GM21528 (cell line): ENCODE measurements around the gene TBCD.
"Not testable (repeated sequence)": the region's sequence is repeated elsewhere in the genome, so short reads cannot be mapped to it uniquely, and the experiment has no call there.

Source experiments
- ATAC-seq: cut with Tn5 transposase; IDR thresholded peaks from one replicate; pipeline ENCODE4 v1.9.1; 2021; ENCODE audit warnings: mild to moderate bottlenecking, moderate library complexity; ENCODE audit not compliant: unreplicated experiment, low FRiP score

TBCD gene

DNA sequence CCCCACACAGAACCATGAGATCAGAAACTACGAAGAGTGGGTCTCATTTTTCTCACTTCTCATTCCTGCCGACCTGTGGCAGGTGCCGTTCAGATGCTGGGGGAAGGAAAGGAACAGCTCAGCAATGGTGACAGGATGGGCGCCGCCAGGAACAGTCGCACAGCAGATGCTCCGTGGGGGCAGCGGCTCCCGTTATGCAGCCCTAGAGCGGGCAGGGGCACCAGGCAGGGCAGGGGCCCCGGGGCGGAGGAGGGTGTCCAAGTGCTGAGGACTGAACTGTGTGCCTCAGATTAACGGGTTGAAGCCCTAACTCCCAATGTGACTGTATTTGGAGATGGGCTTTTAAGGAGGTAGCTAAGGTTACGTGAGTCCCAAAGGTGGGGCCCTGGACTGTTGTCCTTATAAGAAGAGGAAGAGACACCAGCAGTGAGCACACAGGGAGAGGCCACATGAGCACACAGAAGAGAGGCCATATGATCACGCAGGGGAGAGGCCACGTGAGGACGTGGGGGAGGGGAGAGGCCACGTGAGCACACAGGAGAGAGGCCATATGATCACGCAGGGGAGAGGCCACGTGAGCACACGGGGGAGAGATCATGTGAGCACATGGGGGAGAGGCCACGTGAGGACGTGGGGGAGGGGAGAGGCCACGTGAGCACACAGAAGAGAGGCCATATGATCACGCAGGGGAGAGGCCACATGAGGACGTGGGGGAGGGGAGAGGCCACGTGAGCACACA, 231.8 kb downstream of the TBCD start:
- no peak for ATAC-seq

DNA sequence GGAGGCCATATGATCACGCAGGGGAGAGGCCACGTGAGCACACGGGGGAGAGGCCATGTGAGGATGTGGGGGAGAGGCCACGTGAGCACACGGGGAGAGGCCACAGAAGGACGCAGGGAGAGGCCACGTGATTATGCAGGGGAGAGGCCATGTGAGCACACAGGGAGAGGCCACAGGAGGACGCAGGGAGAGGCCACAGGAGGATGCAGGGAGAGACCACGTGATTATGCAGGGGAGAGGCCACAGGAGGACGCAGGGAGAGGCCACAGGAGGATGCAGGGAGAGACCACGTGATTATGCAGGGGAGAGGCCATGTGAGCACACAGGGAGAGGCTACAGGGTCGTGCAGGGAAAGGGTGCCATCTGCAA, 232.4 kb downstream of the TBCD start:
- ATAC-seq, result not testable (repeated sequence)

DNA sequence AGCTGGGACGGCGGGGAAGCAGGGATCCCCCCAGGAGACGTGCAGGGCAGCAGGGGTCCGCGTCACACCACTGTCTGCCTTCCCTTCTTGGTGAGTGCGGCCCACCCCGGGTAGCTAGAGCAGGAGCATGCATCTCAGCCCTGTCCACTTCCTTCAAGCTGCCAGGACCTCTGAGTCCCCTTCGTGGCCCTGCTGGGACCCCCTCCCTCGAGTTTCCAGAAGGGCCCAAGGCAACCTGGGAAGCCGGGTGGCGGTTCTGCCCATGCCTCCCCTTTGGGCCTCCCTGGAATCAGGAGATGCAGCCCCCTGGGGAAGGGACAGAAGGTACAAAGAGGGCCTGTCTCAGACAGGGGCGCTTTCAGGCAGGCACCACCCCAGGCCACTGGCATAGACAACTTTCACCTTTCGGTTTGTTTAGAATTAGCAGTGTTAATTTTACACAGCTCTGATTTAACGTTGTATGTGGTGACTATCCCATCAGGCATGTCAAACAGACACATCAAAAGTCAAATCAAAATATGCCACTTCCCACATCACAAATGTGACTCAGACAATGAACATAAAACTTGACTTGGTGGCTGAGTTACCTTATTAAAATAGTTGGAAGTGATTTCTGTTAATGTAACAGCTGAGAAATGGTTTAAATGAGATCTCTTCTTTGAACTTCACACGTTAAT, 233.0 kb downstream of the TBCD start:
- ATAC-seq, result no peak

DNA sequence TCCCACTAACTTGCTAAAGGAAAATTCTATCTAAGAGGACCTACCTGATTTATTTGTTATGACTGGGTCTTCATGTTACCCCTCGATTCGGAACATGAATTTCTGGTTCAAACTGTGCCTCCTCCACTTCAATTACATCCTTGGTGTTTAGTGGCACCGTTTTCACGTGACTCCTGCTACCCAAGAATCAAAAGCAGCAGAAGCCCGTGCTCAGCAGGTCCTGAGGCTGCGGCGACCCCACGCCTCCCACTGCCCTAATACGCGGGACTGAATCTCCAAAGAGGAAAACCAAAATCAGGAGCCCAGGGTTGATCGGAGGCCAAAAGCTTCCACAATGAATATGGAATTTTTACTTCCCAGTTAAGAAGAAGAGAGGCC, 233.6 kb downstream of the TBCD start:
- no peak for ATAC-seq

DNA sequence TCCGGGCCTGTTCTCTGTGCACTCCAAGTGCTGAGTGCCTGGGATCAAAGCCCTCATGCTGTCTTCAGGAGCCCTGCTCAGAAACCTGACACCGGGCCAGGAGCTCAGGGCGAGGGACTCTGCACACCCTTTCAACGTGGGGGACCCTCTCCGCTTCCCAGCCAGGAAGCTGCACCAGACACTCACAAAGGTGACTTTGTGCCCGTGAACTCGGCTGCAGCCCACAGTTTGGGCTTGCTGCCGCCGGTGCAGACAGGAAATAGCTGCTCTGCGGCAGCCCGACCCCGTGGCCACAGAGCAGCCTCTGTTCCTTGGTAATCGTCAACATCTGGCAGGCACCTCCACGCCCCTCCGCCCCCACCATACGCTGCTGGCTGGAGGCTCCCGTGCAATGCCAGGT, 234.1 kb downstream of the TBCD start:
- ATAC-seq, result no peak

DNA sequence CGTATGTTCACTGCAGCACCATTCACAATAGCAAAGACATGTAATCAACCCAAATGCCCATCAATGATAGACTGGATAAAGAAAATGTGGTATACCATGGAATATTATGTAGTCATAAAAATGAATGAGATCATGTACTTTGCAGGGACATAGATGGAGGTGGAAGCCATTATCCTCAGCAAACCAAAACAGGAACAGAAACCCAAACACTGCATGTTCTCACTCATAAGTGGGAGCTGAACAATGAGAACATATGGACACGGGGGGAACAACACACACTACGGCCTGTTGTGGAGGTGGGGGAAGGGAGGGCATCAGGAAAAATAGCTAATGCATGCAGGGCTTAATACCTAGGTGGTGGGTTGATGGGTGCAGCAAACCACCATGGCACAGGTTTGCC, 237.2 kb downstream of the TBCD start:
- not testable (repeated sequence) for ATAC-seq

DNA sequence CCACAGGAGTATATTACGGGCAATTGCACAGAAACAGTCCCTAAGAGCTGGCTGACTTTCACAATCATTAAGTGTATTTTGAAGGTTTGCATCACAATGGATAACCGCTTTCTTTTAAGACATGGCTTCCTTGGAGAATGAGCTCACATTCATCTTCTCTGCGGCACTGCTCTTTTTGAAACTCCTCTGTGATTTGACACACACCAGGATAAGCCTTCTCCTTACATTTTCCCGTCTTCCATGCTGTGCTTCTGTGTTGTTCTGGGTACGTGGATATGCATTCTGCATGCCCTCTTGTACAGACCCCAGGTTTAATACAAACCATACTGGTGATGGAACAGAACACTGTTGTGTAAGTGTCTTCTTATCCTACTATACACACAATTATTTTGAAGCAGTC, 238.0 kb downstream of the TBCD start:
- ATAC-seq, result no peak

DNA sequence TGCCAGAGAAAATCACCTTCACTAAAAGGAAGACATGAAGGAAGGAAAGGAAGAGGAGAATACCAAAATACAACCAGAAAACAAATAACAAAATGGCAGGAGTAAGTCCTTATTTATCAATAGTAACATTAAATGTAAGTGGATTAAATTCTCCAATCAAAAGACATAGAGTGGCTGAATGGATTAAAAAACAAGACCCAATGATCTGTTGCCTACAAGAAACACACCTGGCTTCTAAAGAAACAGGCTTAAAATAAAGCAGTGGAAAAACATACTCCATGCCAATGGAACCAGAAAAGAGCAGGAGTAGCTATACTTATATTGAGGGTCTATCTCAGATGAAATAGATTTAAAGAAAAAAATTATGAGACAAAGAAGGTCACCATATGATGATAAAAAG, 241.1 kb downstream of the TBCD start:
- ATAC-seq, result no peak
